Epithelial cell of esophagus (primary cell): Measurements from ENCODE around the gene AFAP1L2.
"Not testable (repeated sequence)": the region's sequence is repeated elsewhere in the genome, so short reads cannot be mapped to it uniquely, and the experiment has no call there.

Experiments
- DNase-seq: peaks from one replicate; pipeline ENCODE4 v3.0.0; 2010; ENCODE audit warnings: low read depth
- H3K4me3 ChIP-seq: 2 replicates; pipeline ENCODE4 v1.5.1; 2011; ENCODE audit warnings: mild to moderate bottlenecking, low read length, control low read depth
- TF ChIP-seq, protein P1 (sequence below): IDR thresholded peaks from 2 replicates; pipeline ENCODE4 v1.5.1; 2011; ENCODE audit warnings: low read depth, mild to moderate bottlenecking, low read length, control low read depth, inconsistent platforms; ENCODE audit not compliant: insufficient read depth; ENCODE audit errors: missing control alignments

The AFAP1L2 gene

DNA sequence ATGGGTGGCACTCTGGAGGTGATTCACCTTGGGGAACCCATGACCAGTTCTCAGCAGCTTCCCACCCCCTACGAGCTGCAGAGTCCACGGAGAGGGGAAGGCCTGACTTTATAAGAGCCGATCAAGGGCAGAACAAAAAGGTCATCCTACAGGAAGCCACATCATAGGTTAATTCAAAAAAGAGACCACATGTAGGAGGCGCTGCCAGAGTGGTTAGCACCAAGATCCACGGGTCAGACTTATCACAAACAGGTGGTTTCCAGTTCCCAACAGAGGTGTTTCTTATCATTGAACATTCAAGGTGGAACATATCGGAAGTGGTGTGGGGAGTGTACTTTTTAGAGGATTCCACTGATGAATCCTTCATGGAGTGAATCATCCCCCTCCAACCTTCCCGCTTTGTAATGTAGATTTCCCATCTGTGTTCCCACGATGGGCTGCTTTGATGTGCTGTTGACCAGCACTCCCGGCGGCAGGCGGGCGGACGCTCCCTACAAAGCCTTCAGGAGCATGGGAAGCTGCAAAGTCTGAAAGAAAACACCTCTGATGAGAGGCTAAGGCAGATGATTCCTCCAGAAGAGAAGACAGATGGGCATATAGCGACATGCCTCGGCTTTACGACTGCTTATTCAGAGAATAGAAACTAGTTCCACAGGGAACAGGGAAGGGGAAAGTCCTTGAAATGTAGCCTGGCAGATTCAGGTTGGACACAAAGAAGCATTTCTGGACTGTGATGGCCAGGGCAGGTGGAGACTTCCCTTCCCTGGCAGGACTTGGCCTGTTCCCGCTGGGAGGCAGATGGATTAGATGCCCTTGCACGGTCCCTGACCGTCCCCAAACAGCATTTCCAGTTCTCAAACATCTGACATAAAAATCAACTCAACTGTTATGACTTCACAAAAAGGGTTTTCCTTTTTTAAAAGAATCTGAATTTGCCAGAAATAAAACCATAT, 66.5 kb downstream of the AFAP1L2 start:
- TF ChIP-seq, protein P1, sequence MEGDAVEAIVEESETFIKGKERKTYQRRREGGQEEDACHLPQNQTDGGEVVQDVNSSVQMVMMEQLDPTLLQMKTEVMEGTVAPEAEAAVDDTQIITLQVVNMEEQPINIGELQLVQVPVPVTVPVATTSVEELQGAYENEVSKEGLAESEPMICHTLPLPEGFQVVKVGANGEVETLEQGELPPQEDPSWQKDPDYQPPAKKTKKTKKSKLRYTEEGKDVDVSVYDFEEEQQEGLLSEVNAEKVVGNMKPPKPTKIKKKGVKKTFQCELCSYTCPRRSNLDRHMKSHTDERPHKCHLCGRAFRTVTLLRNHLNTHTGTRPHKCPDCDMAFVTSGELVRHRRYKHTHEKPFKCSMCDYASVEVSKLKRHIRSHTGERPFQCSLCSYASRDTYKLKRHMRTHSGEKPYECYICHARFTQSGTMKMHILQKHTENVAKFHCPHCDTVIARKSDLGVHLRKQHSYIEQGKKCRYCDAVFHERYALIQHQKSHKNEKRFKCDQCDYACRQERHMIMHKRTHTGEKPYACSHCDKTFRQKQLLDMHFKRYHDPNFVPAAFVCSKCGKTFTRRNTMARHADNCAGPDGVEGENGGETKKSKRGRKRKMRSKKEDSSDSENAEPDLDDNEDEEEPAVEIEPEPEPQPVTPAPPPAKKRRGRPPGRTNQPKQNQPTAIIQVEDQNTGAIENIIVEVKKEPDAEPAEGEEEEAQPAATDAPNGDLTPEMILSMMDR: no peak
- no peak overlapping the region for H3K4me3 ChIP-seq
- no peak for DNase-seq

DNA sequence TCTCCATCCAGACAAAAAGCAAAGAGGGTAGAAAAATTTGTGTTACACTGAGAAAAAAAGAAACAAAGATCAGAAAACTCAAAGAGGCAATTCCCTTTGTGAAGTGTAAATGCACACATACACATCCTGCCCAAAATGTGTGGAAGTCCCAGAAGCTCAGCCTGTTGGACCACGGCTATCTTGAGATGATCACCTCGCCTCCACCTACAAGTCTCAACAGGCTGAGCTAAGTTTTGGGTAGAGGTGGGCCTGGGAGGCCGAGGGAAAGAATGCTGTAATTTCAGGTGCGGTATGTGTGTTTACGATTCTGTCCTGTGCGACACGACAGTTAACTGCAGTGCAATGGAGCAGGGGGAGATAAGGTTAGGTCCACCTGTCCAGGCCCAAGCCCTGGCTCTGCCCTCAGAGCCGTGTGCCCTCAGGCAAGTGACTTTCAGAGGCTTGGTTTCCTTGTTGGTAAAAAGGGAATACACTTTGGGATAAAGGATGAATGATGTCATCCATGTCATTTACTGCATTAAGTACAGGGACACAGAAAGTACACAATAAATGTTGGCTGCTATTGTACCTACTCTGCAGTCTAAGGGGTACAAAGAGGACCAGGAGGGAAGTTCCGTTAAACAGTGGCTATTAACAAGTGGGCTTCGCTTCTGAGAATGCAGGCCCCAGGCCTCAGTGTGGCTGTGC, 67.3 kb downstream of the AFAP1L2 start:
- no peak overlapping the region for H3K4me3 ChIP-seq
- DNase-seq: peak; percentile 36
- TF ChIP-seq, protein P1: no peak

DNA sequence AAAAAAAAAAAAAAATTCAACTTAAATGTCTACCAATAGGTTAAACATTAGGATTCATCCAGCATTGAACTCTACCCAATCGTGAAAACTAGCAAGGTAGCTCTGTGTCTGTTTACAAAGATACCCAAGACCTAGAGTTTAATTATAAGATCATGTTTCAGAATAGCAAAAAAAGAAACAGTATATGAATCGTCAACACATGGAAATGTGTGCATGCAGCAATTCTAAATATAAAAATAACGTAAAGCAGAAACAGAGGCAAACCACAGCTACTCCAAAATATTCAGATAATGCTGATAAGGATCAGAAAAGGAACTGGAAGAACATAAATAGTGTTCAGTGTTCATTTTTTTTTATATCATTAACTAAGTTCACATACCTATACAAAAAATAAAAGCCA, 68.7 kb downstream of the AFAP1L2 start:
- TF ChIP-seq, protein P1: no peak
- no peak for DNase-seq
- H3K4me3 ChIP-seq: no peak overlapping the region

DNA sequence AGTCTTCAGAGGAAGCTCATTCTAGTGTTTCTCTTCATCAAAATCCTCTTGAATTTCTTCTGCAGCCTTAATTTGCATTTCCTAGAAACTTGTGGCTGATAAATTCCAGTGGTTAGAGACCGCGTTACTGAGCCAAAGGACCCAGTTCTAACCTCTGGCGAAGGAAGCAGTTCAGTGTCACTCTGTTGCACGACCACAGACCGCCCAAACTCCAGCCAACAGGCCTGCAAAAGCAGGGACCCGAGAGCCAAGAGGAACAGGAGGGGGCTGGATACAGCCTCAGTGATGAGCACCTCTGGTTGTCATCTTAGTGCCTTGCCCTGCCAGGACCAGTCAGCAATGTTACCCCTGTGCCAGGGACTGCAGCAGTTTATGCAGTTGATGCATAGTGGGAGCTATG, 70.0 kb downstream of the AFAP1L2 start:
- DNase-seq: no peak
- TF ChIP-seq, protein P1: no peak
- H3K4me3 ChIP-seq: no peak overlapping the region

DNA sequence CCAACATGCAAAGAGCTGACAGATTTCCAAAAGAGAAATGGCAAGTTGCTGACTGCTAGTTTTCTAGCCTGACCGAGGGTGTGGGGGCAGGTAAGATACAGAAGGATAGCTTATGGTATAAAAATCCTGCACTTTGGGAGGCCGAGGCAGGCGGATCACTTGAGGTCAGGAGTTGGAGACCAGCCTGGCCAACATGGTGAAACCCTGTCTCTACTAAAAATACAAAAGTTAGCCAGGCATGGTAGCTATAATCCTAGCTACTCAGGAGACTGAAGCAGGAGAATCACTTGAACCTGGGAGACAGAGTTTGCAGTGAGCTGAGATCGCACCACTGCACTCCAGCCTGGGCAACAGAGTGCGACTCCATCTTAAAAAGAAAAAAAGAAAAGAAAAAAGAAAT, 70.9 kb downstream of the AFAP1L2 start:
- DNase-seq, H3K4me3 ChIP-seq: not testable (repeated sequence)

DNA sequence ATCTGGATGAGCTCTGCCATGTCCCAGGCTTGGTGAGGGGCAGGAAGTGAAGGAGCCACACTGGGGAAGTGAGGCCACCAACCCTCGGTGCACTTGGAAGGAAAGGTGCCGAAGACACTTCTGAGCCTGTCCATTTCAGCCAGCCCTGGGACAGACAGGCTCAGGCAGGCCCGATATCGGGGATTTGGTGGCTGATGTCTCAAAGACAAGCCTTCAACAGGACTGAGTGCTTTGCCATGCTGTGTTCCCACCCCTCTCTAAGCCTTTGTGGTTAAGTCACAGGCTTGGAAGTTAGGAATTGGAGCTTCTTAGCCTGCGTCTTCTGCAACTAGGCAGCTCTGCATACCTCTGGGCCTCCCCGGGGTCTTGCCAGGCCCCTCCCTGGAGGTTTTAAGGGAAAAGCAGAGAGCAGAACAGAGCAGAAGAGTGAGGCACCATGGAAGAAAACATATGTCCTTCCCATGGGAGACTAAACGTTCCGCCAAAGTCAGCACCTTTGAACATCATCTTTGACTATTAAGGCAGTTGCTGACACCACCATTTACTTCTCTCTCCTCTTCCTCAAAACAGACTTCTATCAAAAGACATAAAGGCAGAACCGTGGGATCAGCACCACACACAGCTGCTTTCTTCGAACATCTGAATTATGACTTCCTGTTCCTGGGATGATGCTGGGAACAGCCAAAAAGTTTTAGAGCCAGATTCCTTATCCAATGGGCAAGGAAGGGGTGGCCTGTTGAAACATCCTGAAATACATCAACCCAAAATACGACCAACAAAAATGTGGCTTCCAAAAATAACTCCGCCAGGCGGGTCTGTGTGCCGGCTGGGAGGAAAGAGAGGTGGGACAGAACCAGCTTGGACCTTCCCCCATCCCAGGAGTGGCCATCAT, 71.8 kb downstream of the AFAP1L2 start:
- no peak overlapping the region for H3K4me3 ChIP-seq
- TF ChIP-seq, protein P1: no peak
- DNase-seq: peak; percentile 63

DNA sequence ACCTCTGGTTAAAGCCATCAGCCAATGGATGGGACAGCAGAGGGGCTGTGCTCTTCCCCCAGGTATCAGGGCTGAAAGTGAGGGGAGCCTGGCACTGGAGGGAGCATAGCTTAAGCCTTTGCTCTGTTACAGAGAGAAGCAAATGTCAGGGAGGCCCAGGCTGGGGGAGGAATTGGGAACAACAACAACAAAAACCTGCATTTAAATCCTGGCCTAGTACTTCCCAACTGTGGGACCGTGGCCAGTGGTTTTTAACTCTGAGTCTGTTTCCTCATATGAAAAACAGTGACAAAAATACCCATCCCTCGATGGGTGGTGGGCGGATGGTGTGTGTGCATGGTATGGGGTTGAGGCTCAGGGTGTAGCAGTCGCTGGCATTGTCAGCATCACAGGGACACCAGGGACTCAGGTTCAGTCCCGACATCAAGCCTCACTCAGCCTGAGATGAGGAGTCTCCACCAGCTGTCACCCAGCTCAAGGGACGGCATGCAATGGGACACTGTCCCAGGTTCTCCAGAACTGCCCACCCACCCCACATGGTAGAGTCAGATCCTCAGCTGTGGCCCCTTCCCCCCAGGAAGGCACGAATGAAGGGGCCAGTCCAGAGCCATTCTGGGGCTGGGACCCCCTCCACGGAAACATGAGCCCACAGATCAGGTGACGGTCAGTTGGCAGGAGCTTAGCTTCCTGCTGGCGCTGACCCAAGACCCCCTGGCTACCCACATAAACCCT, 74.5 kb downstream of the AFAP1L2 start:
- no peak overlapping the region for H3K4me3 ChIP-seq
- no peak for DNase-seq
- TF ChIP-seq, protein P1: no peak
